ENCODE measurements around the gene UBE2Q2. TPM values are rescaled to one million over a fixed set of nuclear protein-coding genes. Genes with fewer than 3 reads are reported as not detected.
A peak's percentile ranks its signal among the peaks of the same experiment; 100 is the strongest.

The UBE2Q2 gene
- total RNA-seq, 1 experiment from 2014 or later, result 27.0 TPM

DNA sequence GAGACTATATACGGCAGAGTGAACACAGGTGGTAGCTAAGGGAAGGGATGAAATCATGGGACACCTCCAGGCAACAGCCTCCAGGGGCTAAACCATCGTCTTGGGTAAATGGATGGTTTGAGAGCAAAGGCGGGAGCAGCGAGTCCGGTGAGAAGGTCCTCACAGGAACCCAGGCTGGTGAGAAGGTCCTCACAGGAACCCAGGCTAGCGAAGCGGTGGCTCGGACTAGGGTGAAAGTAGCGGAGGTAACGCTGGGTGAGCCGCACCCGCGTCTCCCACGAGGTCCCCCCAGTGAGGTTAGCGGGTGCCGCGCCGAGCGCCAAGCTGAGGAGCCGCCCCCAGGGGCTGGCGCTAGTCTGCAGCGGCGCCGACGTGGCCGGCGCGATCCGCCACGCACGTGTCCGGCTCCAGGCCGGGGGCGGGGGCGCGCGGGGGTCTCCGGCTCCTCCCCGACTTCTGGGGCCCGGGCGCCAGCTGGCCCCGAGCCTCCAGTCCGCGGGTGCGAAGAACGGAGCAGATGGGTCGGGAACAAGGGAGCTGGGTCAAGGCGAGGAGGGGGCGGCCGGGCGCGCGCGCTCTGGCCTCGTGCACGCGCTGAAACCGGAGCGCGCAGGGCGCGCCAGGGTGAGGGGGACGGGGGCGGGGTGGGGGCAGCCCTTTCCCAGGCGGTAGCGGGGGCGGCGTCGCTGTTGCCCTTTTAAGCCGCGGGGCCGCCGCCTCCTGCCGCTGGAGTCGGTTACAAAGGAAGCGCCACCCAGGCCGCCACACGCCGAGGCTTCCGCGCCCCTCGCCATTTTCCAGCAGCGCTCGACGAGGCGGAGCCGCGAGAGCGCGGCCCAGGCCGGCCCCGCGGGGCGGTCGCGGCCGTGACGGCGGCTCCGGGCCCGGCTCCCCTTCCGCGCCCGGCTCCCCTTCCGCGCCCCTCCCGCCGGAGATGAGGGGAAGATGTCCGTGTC is at the start of gene UBE2Q2 (continued):
- TF ChIP-seq E2F5 (CRISPR knock-in tag; IDR thresholded peaks at IDR 0.05) (no peak; the same call in 1 of the 2 replicates), RORB (CRISPR knock-in tag; IDR thresholded peaks at IDR 0.05) (no peak), GTF2I (CRISPR knock-in tag; conservative IDR thresholded peaks at IDR 0.05) (no peak), TCF7 (CRISPR knock-in tag; IDR thresholded peaks at IDR 0.05; ENCODE audit: low read depth) (no peak), MYBL2 (CRISPR knock-in tag; IDR thresholded peaks at IDR 0.05) (no peak), PREB (CRISPR knock-in tag; IDR thresholded peaks at IDR 0.05; ENCODE audit: borderline replicate concordance) (no peak), ZNF263 (CRISPR knock-in tag; IDR thresholded peaks at IDR 0.05; ENCODE audit: low read depth) (peak; percentile 36; the same call in 1 of the 2 replicates), KAT7 (CRISPR knock-in tag; IDR thresholded peaks at IDR 0.05; ENCODE audit: borderline replicate concordance) (no peak; the same call in 1 of the 2 replicates), ZBTB43 (CRISPR knock-in tag; IDR thresholded peaks at IDR 0.05) (no peak), CBFB (CRISPR knock-in tag; IDR thresholded peaks at IDR 0.05; ENCODE audit: low read depth) (no peak), ZBTB21 (CRISPR knock-in tag; IDR thresholded peaks at IDR 0.05; ENCODE audit: borderline replicate concordance) (peak; percentile 58; the same call in 1 of the 2 replicates), NR3C1 (CRISPR knock-in tag; conservative IDR thresholded peaks at IDR 0.05; ENCODE audit: low read depth) (no peak), SMAD3 (CRISPR knock-in tag; IDR thresholded peaks at IDR 0.05; ENCODE audit: borderline replicate concordance) (0 out of 2 replicates have a peak, but pooled peaks have one; percentile 13), SP1 (CRISPR knock-in tag; conservative IDR thresholded peaks at IDR 0.05) (no peak; the same call in 1 of the 2 replicates), ZNF532 (CRISPR knock-in tag; IDR thresholded peaks at IDR 0.05; ENCODE audit: borderline replicate concordance) (0 out of 2 replicates have a peak, but pooled peaks have one; percentile 32), ZNF512 (CRISPR knock-in tag; IDR thresholded peaks at IDR 0.05; ENCODE audit: borderline replicate concordance) (no peak), FOXP4 (CRISPR knock-in tag; IDR thresholded peaks at IDR 0.05) (no peak; the same call in 1 of the 2 replicates), CREB1 (CRISPR knock-in tag; IDR thresholded peaks at IDR 0.05) (peak; percentile 68; the same call in 1 of the 2 replicates), IRF1 (CRISPR knock-in tag; IDR thresholded peaks at IDR 0.05) (0 out of 2 replicates have a peak, but pooled peaks have one; percentile 37)
- TF ChIP-seq, protein P1, sequence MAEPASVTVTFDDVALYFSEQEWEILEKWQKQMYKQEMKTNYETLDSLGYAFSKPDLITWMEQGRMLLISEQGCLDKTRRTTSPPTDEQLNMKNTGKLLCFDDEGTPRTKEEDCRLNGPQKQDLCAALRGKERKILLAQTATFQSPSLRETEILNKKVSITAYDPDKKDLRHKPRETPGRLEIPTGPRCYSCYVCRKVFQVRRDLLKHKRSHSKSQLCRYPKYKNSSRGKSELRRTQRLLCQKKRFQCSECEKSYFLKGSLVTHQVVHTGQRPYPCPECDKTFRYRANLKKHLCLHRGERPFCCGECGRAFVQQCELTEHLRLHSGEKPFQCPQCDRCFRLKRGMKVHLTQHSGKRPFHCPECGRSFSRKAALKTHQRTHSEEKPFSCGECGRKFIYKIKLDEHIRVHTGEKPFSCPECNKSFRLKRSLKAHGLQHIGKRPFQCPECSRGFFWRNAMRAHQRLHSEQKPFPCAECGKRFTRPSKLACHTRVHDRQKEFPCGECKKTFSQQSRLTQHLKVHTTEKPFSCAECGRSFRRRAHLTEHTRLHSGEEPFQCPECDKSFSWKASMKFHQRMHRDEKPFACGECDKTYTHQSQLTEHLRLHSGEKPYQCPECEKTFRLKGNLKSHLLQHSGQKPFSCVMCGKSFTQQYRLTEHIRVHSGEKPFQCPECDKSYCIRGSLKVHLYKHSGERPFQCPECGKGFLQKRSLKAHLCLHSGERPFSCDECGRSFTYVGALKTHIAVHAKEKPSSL (CRISPR knock-in tag; conservative IDR thresholded peaks at IDR 0.05), result no peak
- TF ChIP-seq, protein P2, sequence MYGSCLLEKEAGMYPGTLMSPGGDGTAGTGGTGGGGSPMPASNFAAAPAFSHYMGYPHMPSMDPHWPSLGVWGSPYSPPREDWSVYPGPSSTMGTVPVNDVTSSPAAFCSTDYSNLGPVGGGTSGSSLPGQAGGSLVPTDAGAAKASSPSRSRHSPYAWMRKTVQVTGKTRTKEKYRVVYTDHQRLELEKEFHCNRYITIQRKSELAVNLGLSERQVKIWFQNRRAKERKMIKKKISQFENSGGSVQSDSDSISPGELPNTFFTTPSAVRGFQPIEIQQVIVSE (CRISPR knock-in tag; IDR thresholded peaks at IDR 0.05; ENCODE audit: borderline replicate concordance), result no peak

All from WTC11 (cell line).